Right kidney (tissue), 1 donor: ENCODE results near the gene MAP3K20.
"Not testable (repeated sequence)": the region's sequence is repeated elsewhere in the genome, so short reads cannot be mapped to it uniquely, and the experiment has no call there.

Source experiments
- DNase-seq: peaks from one replicate; pipeline ENCODE4 v3.0.0-alpha.2; 2016

MAP3K20 gene

GRCh38 chr2:173231465-173231864 is 155.8 kb downstream of the MAP3K20 start:
- DNase-seq, result no peak

DNA sequence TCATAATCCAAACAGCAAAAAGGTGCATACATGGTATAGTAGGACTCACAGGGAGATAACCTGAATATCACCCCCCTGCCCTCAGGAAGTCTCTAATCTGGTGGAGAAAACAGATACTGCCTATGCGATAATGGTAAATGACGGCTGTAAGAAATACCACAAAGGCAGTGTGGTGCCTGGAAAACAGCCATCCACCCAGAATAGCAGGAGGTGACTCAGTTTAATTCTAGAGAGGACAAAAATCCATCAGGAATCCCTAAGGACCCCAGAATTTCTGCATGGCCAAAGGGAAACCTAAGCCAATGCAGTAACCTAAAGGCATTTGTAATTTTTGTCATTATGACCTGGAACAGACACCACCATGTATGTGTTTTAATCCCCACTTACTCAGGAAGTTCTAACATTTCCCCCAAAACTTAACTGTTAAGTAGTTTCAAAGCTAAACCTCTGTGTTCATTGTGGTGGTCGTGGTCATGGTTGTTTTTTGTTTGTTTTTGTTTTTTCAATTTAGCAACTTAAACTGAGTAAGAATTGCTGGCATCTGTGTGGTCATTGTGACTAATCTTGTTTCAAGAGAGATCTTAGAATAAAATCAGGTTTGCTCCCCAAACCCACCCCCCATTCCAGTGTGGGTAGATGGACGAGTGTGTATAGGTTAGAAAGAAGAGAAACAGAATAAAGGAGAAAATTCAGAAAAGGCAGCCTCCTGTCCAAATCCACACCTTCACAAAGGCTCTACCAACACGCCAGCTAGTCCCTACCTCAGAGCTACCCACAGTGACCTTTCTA is 157.5 kb downstream of the MAP3K20 start:
- DNase-seq, result no peak

GRCh38 chr2:173235947-173236803 is 160.5 kb downstream of the MAP3K20 start:
- no peak for DNase-seq

GRCh38 chr2:173238385-173238784 is 162.7 kb downstream of the MAP3K20 start:
- no peak for DNase-seq

- DNase-seq, result no peak
Measured at GRCh38 chr2:173238831-173239230, 163.2 kb downstream of the MAP3K20 start.

- no peak for DNase-seq
Measured at GRCh38 chr2:173239644-173240043, 164.0 kb downstream of the MAP3K20 start.

- DNase-seq, result no peak
Measured at GRCh38 chr2:173240083-173240482, 164.4 kb downstream of the MAP3K20 start.

GRCh38 chr2:173241643-173242042 is 166.0 kb downstream of the MAP3K20 start:
- DNase-seq, result no peak

DNA sequence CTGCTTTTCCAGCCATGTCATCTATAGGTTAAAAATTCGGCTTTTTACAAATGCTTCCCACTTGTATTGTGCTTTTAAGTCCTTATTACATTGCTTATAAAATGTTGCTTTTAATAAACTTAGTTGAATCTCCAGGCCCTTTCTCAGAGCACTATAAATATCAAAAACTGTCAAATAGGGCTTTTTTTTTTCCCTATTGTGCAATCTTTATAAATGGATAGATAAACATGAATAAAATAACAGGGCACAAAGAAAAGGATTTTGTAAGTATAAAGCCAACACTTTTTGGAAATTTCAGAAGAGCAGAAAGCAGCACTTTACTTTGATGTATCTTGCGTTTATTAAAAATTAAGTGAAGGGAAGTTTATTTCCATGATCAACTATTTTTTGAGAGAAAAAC is 171.5 kb downstream of the MAP3K20 start:
- DNase-seq, result no peak

GRCh38 chr2:173248381-173248780 is 172.7 kb downstream of the MAP3K20 start:
- no peak for DNase-seq

DNA sequence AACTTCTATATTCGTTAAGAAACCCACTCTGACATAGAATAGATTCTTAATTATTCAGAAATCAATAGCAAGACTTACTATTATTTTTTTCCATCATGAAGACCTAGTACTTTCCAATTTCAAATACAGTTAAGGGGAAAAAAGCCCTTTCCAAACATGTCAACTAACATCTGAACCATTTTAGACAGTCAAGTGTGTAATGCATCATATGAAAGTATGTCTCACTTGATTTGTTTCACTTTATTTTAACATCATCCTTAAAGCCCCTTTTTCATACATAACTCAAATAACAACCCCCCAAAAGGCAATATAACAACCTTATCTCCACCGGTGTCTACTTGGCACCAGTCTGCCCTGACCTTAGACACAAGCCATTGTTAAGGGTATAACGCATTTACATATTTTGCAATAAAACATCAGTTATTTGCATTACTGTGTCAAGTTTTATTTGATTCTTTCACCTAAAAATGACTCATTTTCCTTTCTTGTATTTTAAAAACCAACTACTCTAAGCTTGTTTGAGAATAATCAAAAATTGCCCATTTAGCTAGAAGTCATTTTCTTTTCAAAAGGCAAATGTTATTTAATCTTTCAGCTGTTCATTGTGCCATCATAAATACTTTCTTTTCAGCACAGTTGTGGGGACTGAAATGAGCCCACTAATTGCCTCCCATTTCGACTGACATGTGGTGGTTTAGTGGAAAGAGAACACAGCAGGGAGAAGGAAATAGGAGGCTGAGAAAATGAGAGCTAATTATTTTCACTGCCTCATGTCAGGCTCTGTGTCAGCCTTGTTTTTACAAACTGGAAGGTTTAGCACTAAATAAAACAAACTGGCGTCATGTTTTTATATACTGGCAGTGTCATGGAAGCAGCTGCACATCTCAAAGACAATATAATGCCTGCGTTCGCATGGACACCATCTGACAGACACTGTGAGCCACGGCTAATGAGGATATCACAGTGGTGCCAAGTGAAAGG is 174.3 kb downstream of the MAP3K20 start:
- DNase-seq, result no peak

- no peak for DNase-seq
Measured at GRCh38 chr2:173251225-173251624, 175.6 kb downstream of the MAP3K20 start.

GRCh38 chr2:173252581-173252980 is 176.9 kb downstream of the MAP3K20 start:
- no peak for DNase-seq

DNA sequence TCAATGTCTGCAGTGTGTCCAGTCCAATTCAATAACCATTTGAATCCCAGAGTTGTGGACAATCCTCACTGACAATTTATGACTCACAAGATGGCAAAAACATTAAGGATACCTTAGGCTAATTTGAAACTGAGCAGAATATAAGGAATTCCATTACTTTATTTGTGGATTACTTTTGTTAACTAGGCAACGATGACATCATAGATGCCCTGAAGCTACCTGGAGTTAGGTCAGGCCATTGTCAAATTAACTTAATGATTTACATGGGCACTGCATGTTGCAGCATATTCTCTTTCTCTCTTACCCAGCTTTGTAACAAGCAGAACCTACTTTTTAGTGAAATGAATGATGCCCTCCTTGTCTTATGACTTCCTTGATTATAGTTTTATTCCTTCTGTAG is 179.0 kb downstream of the MAP3K20 start:
- no peak for DNase-seq

DNA sequence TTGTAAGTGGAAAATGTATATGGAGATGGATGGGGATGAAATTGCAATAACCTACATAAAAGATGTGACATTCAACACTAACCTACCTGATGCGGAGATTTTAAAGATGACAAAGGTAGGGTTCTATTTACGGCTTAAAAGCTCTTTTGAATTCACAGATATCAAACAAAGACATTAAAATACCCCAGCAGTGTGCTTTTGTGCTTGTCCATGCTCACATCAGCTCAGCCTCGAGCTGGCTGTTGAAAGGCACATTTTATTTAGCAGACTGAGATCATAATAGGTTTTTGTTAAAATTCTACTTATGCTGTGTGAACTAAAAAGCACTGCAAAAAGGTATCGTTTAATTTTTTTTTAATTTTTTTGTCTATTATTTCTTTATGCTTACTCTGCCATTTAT is 183.1 kb downstream of the MAP3K20 start:
- DNase-seq, result no peak

GRCh38 chr2:173262356-173262755 is 186.7 kb downstream of the MAP3K20 start:
- DNase-seq, result not testable (repeated sequence)

DNA sequence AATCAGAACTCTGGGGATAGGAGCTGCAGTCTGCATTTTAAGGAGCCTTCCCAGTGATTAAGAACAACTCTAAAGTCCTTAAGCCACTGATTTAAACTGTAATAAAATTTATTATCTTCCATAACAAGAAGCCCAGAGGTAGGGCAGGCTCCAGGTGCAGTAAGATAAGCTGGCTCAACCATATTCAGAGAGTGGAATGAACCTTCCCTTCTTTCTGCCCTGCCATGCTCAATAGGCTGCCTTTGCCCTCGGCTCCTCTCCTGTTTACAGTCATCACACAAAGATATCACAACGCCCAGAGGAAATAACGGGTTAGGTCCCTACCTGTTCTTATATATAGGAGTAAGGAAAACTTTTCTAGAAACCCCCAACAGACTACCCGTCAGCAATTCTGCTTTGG is 188.5 kb downstream of the MAP3K20 start:
- no peak for DNase-seq

DNA sequence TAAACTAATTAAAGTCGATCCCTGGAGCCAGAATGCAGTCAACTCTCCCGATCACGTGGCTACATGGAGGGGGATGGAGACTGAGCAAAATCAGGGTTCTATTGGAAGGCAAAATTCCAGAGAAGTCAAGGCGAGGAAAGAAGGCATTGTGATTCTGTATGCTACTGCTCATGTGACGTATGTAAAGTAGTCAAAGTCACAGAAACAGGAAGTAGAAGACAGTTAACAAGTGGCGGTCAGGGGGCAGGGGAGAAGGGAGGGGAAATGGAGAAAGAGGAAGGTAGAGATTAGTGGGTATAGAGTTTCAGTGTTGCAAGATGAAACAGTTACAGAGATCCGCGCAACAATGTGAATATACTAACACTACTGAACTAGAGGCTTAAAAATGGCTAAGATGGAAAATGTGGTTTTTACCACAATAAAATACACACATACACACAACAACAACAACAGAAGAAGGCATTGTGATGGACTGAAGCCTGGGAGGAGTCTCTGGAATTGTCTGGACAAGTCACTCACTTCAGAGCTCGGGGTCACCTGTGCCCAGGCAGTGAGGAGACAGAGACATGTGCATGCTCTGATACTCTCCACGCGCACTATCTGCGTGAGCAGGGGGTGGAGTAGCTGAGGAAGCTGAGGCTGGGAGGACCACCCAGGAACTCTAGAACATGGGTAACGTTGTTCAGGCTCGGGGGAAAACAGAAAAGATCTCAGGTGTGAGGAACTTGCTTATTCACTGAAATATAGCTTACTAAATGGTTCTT is 189.1 kb downstream of the MAP3K20 start:
- DNase-seq, result no peak

DNA sequence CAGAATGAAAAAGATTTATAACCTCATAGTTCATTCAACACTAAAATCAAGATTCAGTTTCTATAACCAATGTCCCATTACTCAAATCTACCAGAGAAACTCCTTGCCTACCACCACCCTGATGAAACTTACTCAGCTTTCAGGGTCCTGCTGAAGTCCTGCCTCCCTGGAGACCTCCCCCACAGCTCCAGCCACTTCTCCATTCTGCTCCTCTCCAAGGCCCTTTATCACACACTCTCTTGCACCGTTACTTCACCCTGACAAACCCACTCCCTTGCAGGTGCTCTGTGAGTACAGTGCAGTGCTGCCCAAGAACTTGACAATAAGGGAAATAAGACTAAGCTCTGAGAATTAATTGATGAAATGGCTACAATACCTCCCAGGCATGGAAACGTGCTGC is 195.5 kb downstream of the MAP3K20 start:
- no peak for DNase-seq

GRCh38 chr2:173271825-173272224 is 196.2 kb downstream of the MAP3K20 start:
- DNase-seq, result no peak

GRCh38 chr2:173272849-173273248 is 197.2 kb downstream of the MAP3K20 start:
- no peak for DNase-seq
